B cell (primary cell): ENCODE measurements around the gene PTPRG. TPM values are rescaled to one million over a fixed set of nuclear protein-coding genes. Genes with fewer than 3 reads are reported as not detected.

Source experiments
- ATAC-seq: fragments of 200-7000 bp; cut with Tn5 transposase; one replicate; pipeline ENCODE4 v1.10.0; 2021; ENCODE audit warnings: low read depth, mild to moderate bottlenecking, moderate number of reproducible peaks, moderate library complexity
- CTCF ChIA-PET: fragments of 350-600 bp; sonication (Branson Sonifier 250); formaldehyde crosslinking; loops from one replicate; lab custom pipeline; 2021; ENCODE audit warnings: antibody characterized with exemption, inconsistent platforms; lab: Charles Lee
- POLR2A ChIA-PET: fragments of 350-600 bp; sonication (Branson Sonifier 250); formaldehyde crosslinking; loops from one replicate; lab custom pipeline; 2021; ENCODE audit warnings: antibody characterized with exemption; lab: Charles Lee
- DNase-seq: peaks from one replicate; pipeline ENCODE4 v3.0.0; 2013
- H2AFZ ChIP-seq: 2 replicates; pipeline ENCODE4 v1.6.1; 2012; ENCODE audit warnings: mild to moderate bottlenecking, low read depth, low read length; ENCODE audit not compliant: insufficient read depth, poor library complexity, severe bottlenecking
- H3K27ac ChIP-seq, 2 donors: 1 replicate in 1 of 2; 2 replicates in 1 of 2; pipeline ENCODE4 v1.5.1; 2012 to 2013; ENCODE audit warnings: low read length in 2 of 2, mild to moderate bottlenecking in 2 of 2, moderate library complexity in 1 of 2
- H3K27me3 ChIP-seq, 4 experiments: fragments of 200-600 bp in 1 of 4; sonication (generic) in 1 of 4; replicated peaks in 1 of 4; 1 replicate in 2 of 4; 2 replicates in 2 of 4; pipeline versions ENCODE4 v1.6.1 to v1.7.0; 2013 to 2016; ENCODE audit warnings: low read length in 3 of 4, mild to moderate bottlenecking in 2 of 4, mixed read lengths in 1 of 4, moderate library complexity in 1 of 4; ENCODE audit not compliant: insufficient read depth in 4 of 4, control insufficient read depth in 3 of 4; ENCODE audit errors: control extremely low read depth in 1 of 4
- H3K36me3 ChIP-seq, 2 experiments: replicated peaks in 1 of 2; 1 replicate in 1 of 2; 2 replicates in 1 of 2; pipeline versions ENCODE4 v1.6.1 to v1.7.1; 2013; ENCODE audit warnings: low read length in 1 of 2; ENCODE audit not compliant: insufficient read depth in 2 of 2, control insufficient read depth in 1 of 2; ENCODE audit errors: control extremely low read depth in 1 of 2, extremely low read depth in 1 of 2
- H3K4me1 ChIP-seq, 2 donors: fragments of 200-600 bp in 1 of 2; sonication (generic) in 1 of 2; 1 replicate in 1 of 2; 2 replicates in 1 of 2; pipeline versions ENCODE4 v1.5.1 to v1.6.1; 2013 to 2017; ENCODE audit warnings: low read length in 2 of 2; ENCODE audit not compliant: control insufficient read depth in 2 of 2, insufficient read depth in 2 of 2
- H3K4me2 ChIP-seq: replicated peaks from 2 replicates; pipeline ENCODE3; 2012; ENCODE audit warnings: mild to moderate bottlenecking, low read depth, low read length; ENCODE audit not compliant: poor library complexity, severe bottlenecking
- H3K4me3 ChIP-seq, 5 experiments: fragments of 200-600 bp in 1 of 5; sonication (generic) in 1 of 5; 1 replicate in 3 of 5; 2 replicates in 2 of 5; pipeline versions ENCODE4 v1.5.1 to v1.7.0; 2011 to 2016; ENCODE audit warnings: low read length in 4 of 5, mild to moderate bottlenecking in 4 of 5, low read depth in 2 of 5, control low read depth in 1 of 5, moderate library complexity in 1 of 5; ENCODE audit not compliant: insufficient read depth in 1 of 5; ENCODE audit errors: control extremely low read depth in 1 of 5, extremely low read depth in 1 of 5
- H3K79me2 ChIP-seq: fragments of 200-600 bp; sonication (generic); one replicate; pipeline ENCODE4 v1.6.0; 2016; ENCODE audit warnings: low read length; ENCODE audit not compliant: control insufficient read depth, insufficient read depth
- H3K9ac ChIP-seq: fragments of 200-600 bp; sonication (generic); 2 replicates; pipeline ENCODE4 v1.6.1; 2017; ENCODE audit warnings: mild to moderate bottlenecking, low read length, moderate library complexity
- H3K9me3 ChIP-seq, 3 donors: one replicate each; pipeline versions ENCODE4 v1.6.1 to v1.7.1; 2013; ENCODE audit warnings: low read length in 2 of 3; ENCODE audit not compliant: control insufficient read depth in 2 of 3, insufficient read depth in 1 of 3; ENCODE audit errors: control extremely low read depth in 1 of 3
- H4K20me1 ChIP-seq: 2 replicates; pipeline ENCODE4 v1.6.0; 2012; ENCODE audit warnings: mild to moderate bottlenecking, low read length; ENCODE audit not compliant: insufficient read depth, control insufficient read depth, poor library complexity, severe bottlenecking
- H3K27ac Mint-ChIP-seq: one replicate; pipeline ENCODE4 v1.8.0; 2021; ENCODE audit warnings: mixed read lengths
- H3K27me3 Mint-ChIP-seq: one replicate; pipeline ENCODE4 v1.8.0; 2021; ENCODE audit warnings: mixed read lengths
- H3K4me1 Mint-ChIP-seq: one replicate; pipeline ENCODE4 v1.8.0; 2021; ENCODE audit warnings: mixed read lengths
- H3K4me3 Mint-ChIP-seq: one replicate; pipeline ENCODE4 v1.8.0; 2021; ENCODE audit warnings: mixed read lengths
- H3K9me3 Mint-ChIP-seq: one replicate; pipeline ENCODE4 v1.8.0; 2022; ENCODE audit warnings: mixed read lengths; ENCODE audit not compliant: insufficient read depth
- CTCF ChIP-seq: fragments of 200-600 bp; IDR thresholded peaks from one replicate; pipeline ENCODE4 v1.8.0; 2022; ENCODE audit warnings: antibody characterized with exemption, mild to moderate bottlenecking
- EZH2 ChIP-seq: IDR thresholded peaks from 2 replicates; pipeline ENCODE4 v1.6.1; 2012; ENCODE audit warnings: borderline replicate concordance, low read depth, mild to moderate bottlenecking, moderate library complexity, low read length; ENCODE audit not compliant: insufficient read depth, poor library complexity, severe bottlenecking
- WGBS: methylation state at CpG from one replicate; pipeline ENCODE4 v1.1.5; 2013; ENCODE audit warnings: missing lambda C conversion rate; ENCODE audit not compliant: insufficient coverage; 5-methylcytosine and 5-hydroxymethylcytosine counted together
- intact Hi-C: fragments of 100-400 bp; cut with micrococcal nuclease; formaldehyde crosslinking; loops from one replicate; pipeline ENCODE4 v1.10.0; 2022
- polyA plus RNA-seq: library from polyadenylated mRNA; depleted of rRNA; stranded (reverse); fragments of >200 nt; gene quantifications from 2 replicates; pipeline ENCODE4 v1.2.3, GENCODE V29; 2012
- total RNA-seq, 2 donors: library from RNA; stranded (reverse); fragments of 120-200 nt in 1 of 2; gene quantifications; 1 replicate in 1 of 2; 2 replicates in 1 of 2; pipeline versions ENCODE4 v1.2.3 to v1.2.4, GENCODE V29; 2013 to 2022

Gene PTPRG
- total and polyA plus RNA-seq, 2 donors (not counting 1 experiment from before 2014, with no cell fraction given): 0.12 to 1.3 TPM

- TF ChIP-seq EZH2 (no peak), CTCF (no peak)
- Histone ChIP-seq H2AFZ (no peak overlapping the region), H3K79me2 (no peaks in the 10 kb centered on the region), H3K27me3 (no peaks in the 10 kb centered on the region), H3K9ac (no peak overlapping the region), H3K4me2 (no peak overlapping the region), H3K4me3 (no peak overlapping the region), H3K27ac (no peak overlapping the region), H3K9me3 (no peaks in the 10 kb centered on the region), H4K20me1 (no peaks in the 10 kb centered on the region), H3K4me1 (no peaks in the 10 kb centered on the region), H3K36me3 (no peaks in the 10 kb centered on the region)
- Mint-ChIP-seq H3K4me1 (no peaks in the 10 kb centered on the region), H3K9me3 (no peaks in the 10 kb centered on the region), H3K27ac (no peak overlapping the region), H3K27me3 (no peaks in the 10 kb centered on the region), H3K4me3 (no peak overlapping the region)
- CTCF ChIA-PET: no interaction called here
- ATAC-seq (no peak), DNase-seq (no peak)
- 85% methylated on average over 5 of the region's 7 CpGs for WGBS
- intact Hi-C loops: no loop called here
- POLR2A ChIA-PET: no interaction called here
These were observed 533.7 kb downstream of the PTPRG start for GRCh38 chr3:62095080-62095479.

- H3K4me3 ChIP-seq: no peak overlapping the region
- H3K27me3 ChIP-seq: no peaks in the 10 kb centered on the region
- no peaks in the 10 kb centered on the region for H3K36me3 ChIP-seq
- H4K20me1 ChIP-seq: no peaks in the 10 kb centered on the region
- no peaks in the 10 kb centered on the region for H3K79me2 ChIP-seq
- no peak for ATAC-seq
- 60% methylated on average over 1 of the region's 2 CpGs for WGBS
- Mint-ChIP-seq H3K27me3 (no peaks in the 10 kb centered on the region), H3K27ac (no peak overlapping the region), H3K9me3 (no peaks in the 10 kb centered on the region), H3K4me1 (no peaks in the 10 kb centered on the region), H3K4me3 (no peak overlapping the region)
- H3K9me3 ChIP-seq: no peaks in the 10 kb centered on the region
- ChIA-PET CTCF (no interaction called here), POLR2A (no interaction called here)
- no peak overlapping the region for H3K9ac ChIP-seq
- no peak for DNase-seq
- H3K27ac ChIP-seq: no peak overlapping the region
- no peaks in the 10 kb centered on the region for H3K4me1 ChIP-seq
- intact Hi-C loops: no loop called here
- no peak overlapping the region for H3K4me2 ChIP-seq
- no peak overlapping the region for H2AFZ ChIP-seq
- TF ChIP-seq CTCF: no peak
- no peak for TF ChIP-seq EZH2
These were observed 534.4 kb downstream of the PTPRG start for GRCh38 chr3:62095756-62096155.
